H1 (cell line): ENCODE results near the gene RHBDF2. TPM values are rescaled to one million over a fixed set of nuclear protein-coding genes. Genes with fewer than 3 reads are reported as not detected.

Source experiments
- CTCF ChIA-PET: fragments of 300-600 bp; sonication (Branson Sonifier 250); formaldehyde crosslinking; loops from one replicate; lab custom pipeline; 2021; ENCODE audit not compliant: partially characterized antibody; lab: Charles Lee
- POLR2A ChIA-PET: fragments of 300-600 bp; sonication (Branson Sonifier 250); formaldehyde crosslinking; loops from one replicate; lab custom pipeline; 2021; ENCODE audit warnings: inconsistent platforms; ENCODE audit not compliant: partially characterized antibody; lab: Charles Lee
- DNase-seq, 2 experiments: peaks; one replicate each; pipeline versions ENCODE4 v3.0.0 to v3.0.0-alpha.2; 2010 to 2022; ENCODE audit warnings: low spot score in 2 of 2, low read depth in 1 of 2, mixed read lengths in 1 of 2
- FAIRE-seq: peaks from 2 replicates; lab custom pipeline; 2011; peaks lifted over from hg19 to GRCh38; lab: Jason Lieb, UNC
- H2AFZ ChIP-seq: 2 replicates; pipeline ENCODE4 v1.8.1; 2012; ENCODE audit warnings: low read length, inconsistent platforms
- H2AK5ac ChIP-seq: 2 replicates; pipeline ENCODE4 v1.6.1; 2013; ENCODE audit warnings: low read depth, low read length
- H2BK120ac ChIP-seq: replicated peaks from 2 replicates; pipeline ENCODE3; 2013; ENCODE audit warnings: low read depth, low read length, inconsistent platforms
- H2BK12ac ChIP-seq: 2 replicates; pipeline ENCODE4 v1.6.1; 2013; ENCODE audit warnings: low read depth, low read length
- H2BK15ac ChIP-seq: 2 replicates; pipeline ENCODE4 v1.6.1; 2013; ENCODE audit warnings: low read length
- H2BK20ac ChIP-seq: 2 replicates; pipeline ENCODE4 v1.6.1; 2013; ENCODE audit warnings: low read length
- H2BK5ac ChIP-seq: 2 replicates; pipeline ENCODE4 v1.6.1; 2013; ENCODE audit warnings: low read depth, low read length
- H3K14ac ChIP-seq: 2 replicates; pipeline ENCODE4 v1.6.1; 2013; ENCODE audit warnings: inconsistent platforms; ENCODE audit not compliant: insufficient read length
- H3K18ac ChIP-seq: 2 replicates; pipeline ENCODE4 v1.6.1; 2013; ENCODE audit warnings: low read length; ENCODE audit errors: extremely low read depth
- H3K23ac ChIP-seq: 2 replicates; pipeline ENCODE4 v1.6.1; 2013; ENCODE audit warnings: inconsistent platforms; ENCODE audit not compliant: insufficient read length
- H3K23me2 ChIP-seq: 2 replicates; pipeline ENCODE4 v1.6.1; 2013; ENCODE audit warnings: low read depth, low read length
- H3K27ac ChIP-seq: 2 replicates; pipeline ENCODE4 v1.6.1; 2011; ENCODE audit warnings: low read depth, low read length, inconsistent platforms
- H3K27me3 ChIP-seq, 4 experiments: replicated peaks in 1 of 4; 1 replicate in 1 of 4; 2 replicates in 3 of 4; pipeline versions ENCODE4 v1.6.1 to v1.8.1; 2011 to 2013; ENCODE audit warnings: low read length in 3 of 4, mild to moderate bottlenecking in 3 of 4, inconsistent platforms in 2 of 4, mixed read lengths in 2 of 4, moderate library complexity in 1 of 4; ENCODE audit not compliant: control insufficient read depth in 3 of 4, insufficient read depth in 3 of 4; ENCODE audit errors: extremely low read depth in 1 of 4
- H3K36me3 ChIP-seq, 4 experiments: 2 replicates each; pipeline versions ENCODE4 v1.6.1 to v1.8.1; 2011 to 2013; ENCODE audit warnings: mild to moderate bottlenecking in 4 of 4, low read length in 3 of 4, moderate library complexity in 2 of 4, control low read depth in 1 of 4, inconsistent platforms in 1 of 4; ENCODE audit not compliant: insufficient read depth in 4 of 4, control insufficient read depth in 2 of 4
- H3K4ac ChIP-seq: replicated peaks from 2 replicates; pipeline ENCODE3; 2013; ENCODE audit warnings: low read length, low read depth, mixed read lengths, inconsistent platforms; ENCODE audit not compliant: insufficient read length
- H3K4me1 ChIP-seq, 4 experiments: replicated peaks in 1 of 4; 1 replicate in 1 of 4; 2 replicates in 3 of 4; pipeline versions ENCODE4 v1.6.1 to v1.8.1; 2011 to 2013; ENCODE audit warnings: low read length in 3 of 4, inconsistent platforms in 2 of 4, mixed read lengths in 1 of 4; ENCODE audit not compliant: insufficient read depth in 4 of 4, control insufficient read depth in 3 of 4
- H3K4me2 ChIP-seq, 2 experiments: 2 replicates each; pipeline versions ENCODE4 v1.6.1 to v1.8.1; 2011 to 2013; ENCODE audit warnings: low read depth in 2 of 2, low read length in 2 of 2, control low read depth in 1 of 2, inconsistent platforms in 1 of 2, mild to moderate bottlenecking in 1 of 2; ENCODE audit not compliant: insufficient read depth in 1 of 2
- H3K4me3 ChIP-seq, 4 experiments: fragments of 200-600, 300-600 bp in 1 of 4; sonication (generic), shearing (Covaris generic), sonication (Bioruptor Twin) in 1 of 4; 2 replicates each; pipeline versions ENCODE4 v1.5.1 to v1.8.1; 2011 to 2016; ENCODE audit warnings: low read length in 4 of 4, low read depth in 3 of 4, control low read depth in 2 of 4, inconsistent platforms in 2 of 4, mild to moderate bottlenecking in 2 of 4, mixed read lengths in 1 of 4, moderate library complexity in 1 of 4; ENCODE audit not compliant: insufficient read depth in 2 of 4; ENCODE audit errors: extremely low read depth in 1 of 4
- H3K56ac ChIP-seq: replicated peaks from 2 replicates; pipeline ENCODE3; 2013; ENCODE audit warnings: low read depth, mild to moderate bottlenecking, mixed read lengths, low read length, inconsistent platforms; ENCODE audit not compliant: insufficient read length
- H3K79me1 ChIP-seq: 2 replicates; pipeline ENCODE4 v1.6.1; 2013; ENCODE audit warnings: low read depth, low read length, control low read depth
- H3K79me2 ChIP-seq, 2 experiments: 2 replicates each; pipeline versions ENCODE4 v1.6.1 to v1.8.1; 2012 to 2013; ENCODE audit warnings: low read length in 2 of 2, mild to moderate bottlenecking in 2 of 2, inconsistent platforms in 1 of 2; ENCODE audit not compliant: insufficient read depth in 2 of 2, control insufficient read depth in 1 of 2
- H3K9ac ChIP-seq, 4 experiments: replicated peaks in 1 of 4; 1 replicate in 1 of 4; 2 replicates in 3 of 4; pipeline versions ENCODE4 v1.6.1 to v1.8.1; 2011 to 2013; ENCODE audit warnings: low read depth in 3 of 4, low read length in 3 of 4, control low read depth in 2 of 4, mild to moderate bottlenecking in 2 of 4, moderate library complexity in 2 of 4, inconsistent platforms in 1 of 4; ENCODE audit errors: extremely low read depth in 1 of 4
- H3K9me3 ChIP-seq, 2 experiments: 2 replicates each; pipeline versions ENCODE4 v1.6.1 to v1.8.1; 2012 to 2013; ENCODE audit warnings: mild to moderate bottlenecking in 2 of 2, moderate library complexity in 2 of 2, control low read depth in 1 of 2, inconsistent platforms in 1 of 2, low read depth in 1 of 2, low read length in 1 of 2, mixed read lengths in 1 of 2; ENCODE audit not compliant: insufficient read depth in 2 of 2
- H4K20me1 ChIP-seq, 2 experiments: replicated peaks in 1 of 2; 2 replicates each; pipeline versions ENCODE3 to v1.8.1; 2011 to 2013; ENCODE audit warnings: inconsistent platforms in 2 of 2, low read length in 2 of 2, mild to moderate bottlenecking in 1 of 2; ENCODE audit not compliant: insufficient read depth in 2 of 2, control insufficient read depth in 1 of 2
- H4K5ac ChIP-seq: 2 replicates; pipeline ENCODE4 v1.6.1; 2013; ENCODE audit warnings: low read length, low read depth, mixed read lengths, inconsistent platforms; ENCODE audit not compliant: insufficient read length
- H4K8ac ChIP-seq: 2 replicates; pipeline ENCODE4 v1.8.0; 2013; ENCODE audit warnings: mild to moderate bottlenecking, moderate library complexity, low read length, inconsistent platforms; ENCODE audit not compliant: insufficient read depth; ENCODE audit errors: extremely low read depth
- H4K91ac ChIP-seq: replicated peaks from 2 replicates; pipeline ENCODE3; 2013; ENCODE audit warnings: low read length, mixed read lengths, inconsistent platforms; ENCODE audit not compliant: insufficient read length
- ATF3 ChIP-seq: IDR thresholded peaks from 2 replicates; pipeline ENCODE4 v1.6.1; 2011; ENCODE audit warnings: low read depth, mild to moderate bottlenecking, low read length; ENCODE audit not compliant: insufficient read depth
- CHD1 ChIP-seq: IDR thresholded peaks from 2 replicates; pipeline ENCODE4 v1.6.1; 2012; ENCODE audit warnings: low read depth, low read length, improper control_type of control experiment
- CREB1 ChIP-seq: IDR thresholded peaks from 2 replicates; pipeline ENCODE4 v1.6.1; 2012; ENCODE audit warnings: inconsistent platforms
- EP300 ChIP-seq, 2 experiments: IDR thresholded peaks; 1 replicate in 1 of 2; 2 replicates in 1 of 2; pipeline ENCODE4 v1.6.1; 2011 to 2012; ENCODE audit warnings: low read depth in 2 of 2, low read length in 2 of 2, mild to moderate bottlenecking in 2 of 2, borderline replicate concordance in 1 of 2, inconsistent platforms in 1 of 2, moderate library complexity in 1 of 2
- JUND ChIP-seq: IDR thresholded peaks from 2 replicates; pipeline ENCODE4 v1.6.1; 2011; ENCODE audit warnings: mild to moderate bottlenecking, improper control_type of control experiment, low read length
- KDM5A ChIP-seq: fragments of 200-600 bp; IDR thresholded peaks from 2 replicates; pipeline ENCODE4 v1.7.1; 2012; ENCODE audit warnings: mild to moderate bottlenecking, low read length, inconsistent platforms, mixed read lengths
- POLR2AphosphoS5 ChIP-seq: IDR thresholded peaks from 2 replicates; pipeline ENCODE4 v1.6.1; 2011; ENCODE audit warnings: low read depth, low read length
- SIN3A ChIP-seq, 2 experiments: IDR thresholded peaks in 1 of 2; conservative IDR thresholded peaks in 1 of 2; 2 replicates each; pipeline ENCODE4 v1.6.1; 2011 to 2012; ENCODE audit warnings: low read length in 2 of 2, improper control_type of control experiment in 1 of 2, low read depth in 1 of 2, mild to moderate bottlenecking in 1 of 2
- SIRT6 ChIP-seq: IDR thresholded peaks from one replicate; pipeline ENCODE4 v1.7.1; 2012; ENCODE audit warnings: low read length, inconsistent platforms
- SP1 ChIP-seq: IDR thresholded peaks from 2 replicates; pipeline ENCODE4 v1.6.1; 2011; ENCODE audit warnings: low read depth, low read length
- SUZ12 ChIP-seq: fragments of 200-600 bp; sonication (generic); IDR thresholded peaks from 2 replicates; pipeline ENCODE4 v1.6.1; 2012; ENCODE audit warnings: mild to moderate bottlenecking, inconsistent platforms, low read length, moderate library complexity, mixed read lengths
- TEAD4 ChIP-seq: IDR thresholded peaks from 2 replicates; pipeline ENCODE4 v1.6.1; 2012; ENCODE audit warnings: low read depth, low read length, inconsistent platforms, mixed read lengths
- USF2 ChIP-seq: IDR thresholded peaks from 2 replicates; pipeline ENCODE4 v1.6.1; 2011; ENCODE audit warnings: low read length, improper control_type of control experiment
- WGBS, 2 experiments: shearing (Covaris generic) in 1 of 2; methylation state at CpG; one replicate each; pipeline versions ENCODE4 v1.1.6 to v1.1.7; 2013 to 2015; ENCODE audit warnings: low lambda C conversion rate in 2 of 2, mixed read lengths in 2 of 2, inconsistent platforms in 1 of 2, low coverage in 1 of 2, missing lambda C conversion rate in 1 of 2; ENCODE audit not compliant: insufficient replicate concordance in 2 of 2, insufficient coverage in 1 of 2, insufficient read length in 1 of 2; ENCODE audit errors: extremely low coverage in 1 of 2, missing lambda C conversion rate in 1 of 2; 5-methylcytosine and 5-hydroxymethylcytosine counted together
- polyA plus RNA-seq, 7 experiments: library from polyadenylated mRNA; depleted of rRNA in 3 of 7; stranded (reverse) in 5 of 7; unstranded in 2 of 7; fragments of >200 nt in 5 of 7; fragments of 200-250 nt in 2 of 7; gene quantifications; 1 replicate in 5 of 7; 2 replicates in 1 of 7; 4 replicates in 1 of 7; pipeline versions ENCODE4 v1.2.1 to v1.2.3, GENCODE V29; 2011 to 2013; ENCODE audit warnings: missing spikeins in 2 of 7, mixed read lengths in 2 of 7
- total RNA-seq: library from RNA; stranded (reverse); fragmentation: NEBNext Ultra II Directional; extraction: Animal tissue kit (Norgen Biotek cat#: 25700); gene quantifications from 2 replicates; pipeline ENCODE4 v1.2.1, GENCODE V29; 2021

RHBDF2 gene
- total and polyA plus RNA-seq, 2 of the 8 experiments (the other 6 are each of a cell fraction or from before 2014, with no cell fraction given) = 21.2 to 25.9 TPM

- Histone ChIP-seq H2AK5ac (no peak overlapping the region), H3K9ac (no peak overlapping the region), H3K18ac (no peak overlapping the region), H2BK120ac (no peak overlapping the region), H3K79me1 (no peaks in the 10 kb centered on the region), H3K27ac (no peak overlapping the region), H3K9me3 (no peaks in the 10 kb centered on the region), H3K4me3 (no peak overlapping the region), H4K91ac (no peak overlapping the region), H3K14ac (no peak overlapping the region), H3K23me2 (peaks cover 6% of the 10 kb centered on the region; the same call in 1 of the 2 replicates), H3K27me3 (no peaks in the 10 kb centered on the region), H3K23ac (no peak overlapping the region), H3K4me2 (no peak overlapping the region), H4K5ac (no peak overlapping the region), H2BK5ac (no peak overlapping the region), H4K8ac (no peak overlapping the region), H4K20me1 (peaks cover 0 to 7% of the 10 kb centered on the region in 2 experiments), H2AFZ (no peak overlapping the region), H3K79me2 (no peaks in the 10 kb centered on the region; a peak in 1 of 4 replicates), H2BK15ac (no peak overlapping the region), H3K56ac (no peak overlapping the region), H2BK20ac (no peak overlapping the region), H3K4me1 (peaks cover 2 to 19% (median 5%) of the 10 kb centered on the region in 4 experiments; a peak in 5 of 7 replicates), H2BK12ac (no peak overlapping the region), H3K36me3 (no peaks in the 10 kb centered on the region), H3K4ac (no peak overlapping the region)
- TF ChIP-seq SP1 (no peak), USF2 (no peak), CREB1 (no peak), CHD1 (no peak), EP300 (IDR thresholded peaks at IDR 0.05; ENCODE audit: borderline replicate concordance in 1 of 2, low read depth in 2 of 2, low read length in 2 of 2) (no peak), SUZ12 (no peak), SIRT6 (no peak), POLR2AphosphoS5 (no peak), TEAD4 (no peak), JUND (no peak), SIN3A (conservative IDR thresholded peaks at IDR 0.05 in 1 of 2, IDR thresholded peaks at IDR 0.05 in 1 of 2; ENCODE audit: low read depth in 1 of 2, low read length in 2 of 2) (no peak), KDM5A (no peak), ATF3 (no peak)
- 93% methylated on average over 7 of the region's 7 CpGs; no CpG with 5 or more reads in 1 of the 2 experiments for WGBS, 2 experiments
- CTCF ChIA-PET = interaction anchor here (0.6 to 5.2 kb wide), 8 partner anchors 8 to 742 kb away, joined by 3 to 39 read pairs (median 4); no protein-coding TSS in a partner anchor
- FAIRE-seq = no peak
- POLR2A ChIA-PET = interaction anchor here (0.7 to 2.1 kb wide), 5 partner anchors 8 to 18 kb away, joined by 3 to 8 read pairs (median 4); partner anchors contain the start of gene PRCD
- no peak for DNase-seq
Observed at GRCh38 chr17:76549539-76549938, 48.3 kb upstream of the RHBDF2 start.
